ENCODE data around the gene SLC26A1.

Gene SLC26A1

DNA sequence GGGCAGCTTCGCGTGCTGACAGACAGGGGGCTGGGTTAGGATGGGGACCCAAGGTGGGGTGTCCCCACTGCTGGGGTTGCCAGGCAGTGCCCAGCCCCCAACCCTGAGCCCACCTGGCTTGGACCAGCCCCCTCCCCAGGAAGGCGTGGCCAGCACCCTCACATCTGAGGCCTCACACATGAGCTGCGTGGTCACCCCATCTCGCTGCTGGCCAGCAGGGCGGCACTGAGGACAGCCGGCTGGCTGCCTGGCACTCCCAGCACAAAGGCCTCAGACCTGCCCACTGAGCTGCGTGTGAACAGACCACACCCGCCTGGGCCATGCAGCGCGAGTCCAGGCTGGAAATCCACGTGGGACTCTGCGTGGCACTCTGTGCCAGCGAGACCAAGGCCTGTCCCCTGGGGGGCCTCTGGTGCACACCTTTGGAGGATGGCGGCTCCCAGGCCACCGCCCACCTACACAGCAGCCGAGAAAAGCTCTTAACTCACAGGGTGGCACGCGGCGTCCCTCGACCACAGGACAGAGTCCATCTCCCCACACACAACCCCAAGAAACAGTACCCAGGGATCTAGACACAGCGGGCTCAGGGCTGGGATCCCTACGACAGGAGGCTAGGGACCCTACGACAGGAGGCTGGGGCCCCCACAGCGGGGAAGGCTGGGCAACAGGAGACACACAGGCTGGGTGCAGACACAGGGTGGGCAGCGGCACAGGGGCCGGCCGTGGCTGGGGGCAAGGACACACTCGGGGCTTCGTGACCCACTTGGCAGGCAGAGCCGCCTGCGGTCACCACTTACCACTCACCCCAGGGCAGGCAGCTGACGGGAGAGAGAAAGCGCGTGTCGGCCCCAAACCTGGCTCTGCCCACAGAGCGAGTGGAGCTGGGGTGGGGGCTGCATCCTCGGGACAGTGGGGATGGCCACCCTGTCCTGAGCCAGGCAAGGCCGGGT lies 29.7 kb downstream of the SLC26A1 start:
- no peak for DNase-seq

DNA sequence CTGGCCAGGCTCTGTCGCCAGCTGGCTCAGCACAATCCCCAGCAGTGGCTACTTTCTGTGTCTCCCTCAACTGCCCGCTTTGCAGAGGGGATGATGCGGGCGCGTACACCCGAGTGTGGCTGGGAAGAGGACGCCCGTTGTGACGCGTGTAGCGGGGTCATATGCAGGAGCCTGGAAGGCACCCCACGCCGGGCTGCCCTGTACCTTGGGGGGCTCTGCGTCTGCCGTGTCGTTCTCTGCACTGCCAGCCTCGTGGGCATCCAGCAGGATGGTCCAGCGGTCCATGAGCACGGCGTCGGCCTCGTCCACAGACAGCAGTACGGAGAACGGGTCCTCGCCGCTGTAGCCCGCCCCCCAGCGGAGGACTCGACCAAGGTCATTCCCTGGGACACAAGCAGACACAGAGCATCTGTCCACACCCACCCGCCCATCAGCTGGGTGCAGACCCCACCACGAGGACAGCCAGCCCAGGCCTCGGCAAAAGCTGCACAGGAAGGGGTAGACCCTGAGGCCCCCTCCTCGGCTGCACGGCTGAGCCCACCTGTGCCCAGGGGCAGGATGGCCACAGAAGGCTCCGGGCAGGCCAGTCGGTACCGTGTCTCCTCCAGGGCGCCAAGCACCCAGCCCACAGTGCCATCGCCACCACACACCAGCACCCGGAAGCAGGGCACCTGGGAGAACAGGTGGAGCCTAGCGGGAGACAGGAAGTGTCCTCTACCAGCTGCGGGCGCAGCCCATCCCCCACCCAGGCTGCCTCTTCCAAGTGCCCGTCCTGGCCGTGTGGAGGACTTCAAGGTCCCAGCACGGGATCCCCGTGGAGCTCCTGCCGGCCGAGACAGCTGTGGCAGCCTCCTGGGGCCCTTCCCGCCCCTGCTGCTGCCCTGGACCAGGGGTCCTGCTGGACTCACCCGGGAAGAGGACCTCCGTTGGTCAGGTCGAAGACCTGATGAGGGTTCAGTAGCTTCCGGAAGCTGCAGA lies 30.7 kb downstream of the SLC26A1 start:
- no peak for DNase-seq

DNA sequence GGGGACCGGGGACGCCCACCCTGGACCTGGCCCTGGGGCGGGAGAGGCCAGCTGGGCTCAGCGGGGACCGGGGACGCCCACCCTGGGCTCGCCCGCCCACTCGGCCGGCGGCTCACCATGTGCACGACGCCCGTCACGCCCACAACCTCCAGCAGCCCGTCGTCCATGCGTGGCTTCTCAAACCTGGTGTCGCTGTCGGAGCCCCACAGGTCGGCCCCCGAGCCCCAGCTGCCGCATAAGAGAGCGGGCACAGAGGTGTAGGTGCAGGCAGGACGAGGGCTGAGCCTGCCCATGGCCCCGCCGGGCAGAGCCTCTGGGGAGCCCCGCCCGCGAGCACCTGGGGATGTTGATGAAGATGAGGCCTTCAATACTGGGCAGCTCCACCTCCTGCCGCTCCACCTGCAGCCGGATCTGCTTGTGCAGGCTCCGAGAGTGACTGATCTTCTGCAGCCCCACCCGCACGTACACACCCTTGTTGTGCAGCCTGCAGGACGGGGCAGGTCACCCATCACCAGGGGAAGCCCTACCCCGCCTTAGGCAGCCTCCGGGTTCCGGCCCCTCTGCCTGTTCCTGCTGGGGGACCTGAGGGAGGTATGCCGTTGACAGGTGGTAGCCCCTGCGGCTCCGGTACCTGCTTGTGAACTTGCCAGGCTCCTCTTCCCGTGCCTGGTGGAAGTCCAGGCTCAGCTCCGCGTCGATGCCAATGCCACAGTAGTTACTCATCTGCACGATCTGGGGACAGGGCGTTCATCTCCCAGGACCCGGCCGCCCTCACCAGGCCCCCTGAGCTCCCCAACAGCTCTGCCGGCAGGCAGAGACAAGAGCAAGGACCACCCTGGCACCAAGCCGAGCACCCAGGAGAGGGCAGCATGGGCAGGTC lies 31.6 kb downstream of the SLC26A1 start:
- DNase-seq, result no peak

DNA sequence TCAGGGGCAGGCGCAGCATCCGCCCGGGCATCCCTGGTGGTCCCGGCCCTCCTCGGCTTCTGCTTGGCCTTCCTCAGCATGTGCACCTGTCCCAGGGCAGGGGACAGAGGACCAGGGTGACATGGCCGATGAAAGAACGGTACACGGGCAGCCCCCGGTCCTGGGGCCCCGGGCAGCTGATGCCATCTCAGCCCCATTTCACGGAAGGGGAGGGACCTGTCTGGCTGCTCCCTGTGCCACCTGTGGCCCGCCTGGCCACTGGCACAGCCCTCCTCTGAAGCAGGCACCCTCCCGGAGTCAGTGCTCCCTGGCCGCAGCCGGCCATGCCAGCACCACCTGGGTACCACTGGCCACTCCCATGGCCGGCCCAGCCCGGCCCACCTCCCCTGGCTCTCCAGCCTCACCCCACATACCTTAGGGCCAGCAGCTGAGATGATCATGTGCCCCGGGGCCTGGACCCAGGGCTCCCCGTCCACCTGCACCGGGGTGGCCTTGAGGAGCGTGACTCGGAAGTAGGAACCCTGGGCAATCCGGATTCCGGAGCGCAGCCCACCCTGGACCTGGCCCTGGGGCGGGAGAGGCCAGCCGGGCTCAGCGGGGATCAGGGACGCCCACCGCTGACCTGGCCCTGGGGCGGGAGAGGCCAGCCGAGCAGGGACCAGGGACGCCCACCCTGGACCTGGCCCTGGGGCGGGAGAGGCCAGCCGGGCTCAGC lies 32.4 kb downstream of the SLC26A1 start:
- DNase-seq, result no peak

- DNase-seq, result no peak
These were observed 33.0 kb downstream of the SLC26A1 start for GRCh38 chr4:960140-960635.

DNA sequence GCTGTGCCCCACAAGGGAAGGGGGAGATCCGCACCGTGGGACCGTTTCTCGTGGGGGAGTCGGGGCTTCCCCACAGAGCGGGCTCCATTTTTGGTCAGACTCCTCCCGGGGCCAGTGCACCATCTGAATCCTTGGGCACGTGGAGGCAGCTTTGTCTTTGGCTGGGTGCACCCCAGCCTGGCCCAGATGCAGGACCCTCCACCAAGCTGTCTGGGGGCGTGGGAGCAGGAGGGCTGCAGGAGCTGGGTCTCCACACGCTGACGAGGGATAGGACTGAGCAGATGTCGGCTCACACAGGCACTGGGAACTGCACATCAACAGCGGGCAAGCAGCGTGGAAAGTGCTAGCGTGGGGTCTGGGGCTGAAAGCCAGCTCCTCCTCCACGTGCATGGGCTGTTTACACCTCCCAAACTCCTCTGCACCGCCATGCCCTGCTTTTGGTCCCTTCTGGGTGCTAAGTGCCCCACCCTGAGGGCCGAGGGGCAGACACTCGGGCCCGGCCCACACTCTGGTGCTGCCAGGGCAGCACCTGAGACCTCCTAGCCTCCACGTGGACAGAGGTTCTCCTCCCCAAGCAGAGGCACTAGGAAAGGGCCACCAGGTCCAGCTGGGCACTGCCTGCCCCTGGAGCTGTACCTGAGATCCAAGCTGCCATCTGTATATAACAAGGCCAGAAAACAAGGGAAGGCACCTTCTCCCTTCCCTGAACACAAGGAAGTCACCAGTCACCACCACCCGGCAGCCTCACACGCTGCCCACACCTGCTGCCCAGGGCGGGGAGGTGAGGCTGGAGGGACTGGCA lies 33.7 kb downstream of the SLC26A1 start:
- no peak for DNase-seq

- no peak for DNase-seq
These were observed 34.4 kb downstream of the SLC26A1 start for GRCh38 chr4:958696-959337.

GRCh38 chr4:958314-958665 lies 34.9 kb downstream of the SLC26A1 start:
- no peak for DNase-seq

- DNase-seq, result no peak
These were observed 35.5 kb downstream of the SLC26A1 start for GRCh38 chr4:957581-958313.

- DNase-seq, result no peak
These were observed 36.0 kb downstream of the SLC26A1 start for GRCh38 chr4:957231-957580.

DNA sequence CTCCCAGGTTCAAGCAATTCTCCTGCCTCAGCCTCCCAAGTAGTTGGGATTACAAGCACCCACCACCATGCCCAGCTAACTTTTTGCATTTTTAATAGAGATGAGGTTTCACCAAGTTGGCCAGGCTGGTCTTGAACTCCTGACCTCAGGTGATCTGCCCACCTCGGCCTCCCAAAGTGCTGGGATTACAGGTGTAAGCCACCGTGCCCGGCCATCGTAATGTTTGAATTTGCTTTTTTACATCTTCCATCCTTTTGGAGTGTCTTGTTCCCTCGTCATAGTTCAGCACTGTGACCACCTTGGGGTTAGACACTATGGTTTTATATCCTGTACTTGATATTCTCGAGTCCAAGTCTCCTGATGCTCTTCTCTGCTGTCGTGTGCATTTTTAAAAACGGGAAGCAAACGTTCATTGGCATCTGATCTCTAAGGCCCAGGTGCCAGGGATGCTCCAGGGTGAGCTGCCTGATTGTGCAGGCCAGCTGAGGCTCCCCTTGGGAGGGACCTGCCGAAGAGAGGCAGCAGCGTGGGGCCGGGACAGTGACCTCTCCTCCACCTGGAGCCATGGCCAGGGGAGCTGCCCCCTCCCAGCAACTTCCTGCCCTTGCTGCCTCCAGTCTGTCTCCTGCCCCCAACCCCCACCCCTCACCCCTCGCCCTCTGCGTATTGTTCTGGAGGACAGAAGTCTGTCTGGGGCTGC lies 36.5 kb downstream of the SLC26A1 start:
- no peak for DNase-seq

DNA sequence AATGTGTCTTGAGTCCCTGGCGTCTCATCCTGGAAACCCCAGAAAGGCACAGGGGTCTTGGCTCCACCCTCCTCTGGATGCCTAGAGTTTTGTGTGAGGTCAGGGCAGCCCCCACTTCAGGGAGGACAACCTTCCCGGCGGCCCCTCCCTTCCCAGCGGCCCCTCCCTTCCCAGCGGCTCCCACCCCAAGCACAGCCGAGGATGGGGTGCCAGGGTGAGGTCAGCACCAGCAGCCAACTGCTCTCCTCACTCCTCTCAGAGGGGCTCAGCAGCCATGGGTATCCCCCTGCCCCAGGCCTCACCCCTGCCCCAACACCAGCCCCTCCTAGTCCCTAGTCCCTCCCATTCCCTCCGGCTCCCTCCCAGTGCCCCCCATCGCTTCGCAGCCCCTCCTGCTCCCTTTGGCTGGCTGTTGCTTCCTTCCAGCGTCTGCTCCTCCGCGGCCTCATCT lies 37.2 kb downstream of the SLC26A1 start:
- DNase-seq, result no peak

DNA sequence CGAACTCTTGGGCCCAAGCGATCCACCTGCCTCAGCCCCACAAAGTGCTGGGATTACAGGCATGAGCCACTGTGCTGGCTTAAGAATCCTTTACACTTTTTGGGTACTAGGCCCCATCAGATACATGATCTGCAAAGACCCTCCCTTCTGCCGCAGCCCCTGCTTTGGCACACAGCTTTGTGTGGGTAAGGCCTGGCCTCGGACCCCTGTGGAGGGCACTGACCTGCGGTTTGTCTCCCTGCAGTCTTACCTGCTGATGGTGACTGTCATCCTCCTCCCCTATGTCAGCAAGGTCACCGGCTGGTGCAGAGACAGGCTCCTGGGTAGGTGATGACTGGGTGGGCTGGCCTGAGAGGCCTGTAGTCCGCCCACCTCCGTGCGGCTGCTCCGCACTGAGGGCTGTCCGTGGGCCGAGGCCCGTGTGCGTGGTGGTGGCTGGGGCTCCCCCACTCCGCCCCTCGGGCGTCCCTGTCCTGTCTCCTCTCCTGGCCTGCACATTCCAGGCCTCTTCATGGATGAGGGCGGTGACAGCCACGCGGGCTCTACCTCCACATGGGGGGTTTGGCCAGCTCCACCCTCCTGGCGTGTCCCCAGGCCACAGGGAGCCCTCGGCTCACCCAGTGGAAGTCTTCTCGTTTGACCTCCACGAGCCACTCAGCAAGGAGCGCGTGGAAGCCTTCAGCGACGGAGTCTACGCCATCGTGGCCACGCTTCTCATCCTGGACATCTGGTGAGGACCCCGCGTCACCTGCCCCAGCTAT lies 37.9 kb downstream of the SLC26A1 start:
- no peak for DNase-seq

- no peak for DNase-seq
These were observed 38.8 kb downstream of the SLC26A1 start for GRCh38 chr4:954211-955020.

- no peak for DNase-seq
These were observed 39.7 kb downstream of the SLC26A1 start for GRCh38 chr4:953574-953915.

DNA sequence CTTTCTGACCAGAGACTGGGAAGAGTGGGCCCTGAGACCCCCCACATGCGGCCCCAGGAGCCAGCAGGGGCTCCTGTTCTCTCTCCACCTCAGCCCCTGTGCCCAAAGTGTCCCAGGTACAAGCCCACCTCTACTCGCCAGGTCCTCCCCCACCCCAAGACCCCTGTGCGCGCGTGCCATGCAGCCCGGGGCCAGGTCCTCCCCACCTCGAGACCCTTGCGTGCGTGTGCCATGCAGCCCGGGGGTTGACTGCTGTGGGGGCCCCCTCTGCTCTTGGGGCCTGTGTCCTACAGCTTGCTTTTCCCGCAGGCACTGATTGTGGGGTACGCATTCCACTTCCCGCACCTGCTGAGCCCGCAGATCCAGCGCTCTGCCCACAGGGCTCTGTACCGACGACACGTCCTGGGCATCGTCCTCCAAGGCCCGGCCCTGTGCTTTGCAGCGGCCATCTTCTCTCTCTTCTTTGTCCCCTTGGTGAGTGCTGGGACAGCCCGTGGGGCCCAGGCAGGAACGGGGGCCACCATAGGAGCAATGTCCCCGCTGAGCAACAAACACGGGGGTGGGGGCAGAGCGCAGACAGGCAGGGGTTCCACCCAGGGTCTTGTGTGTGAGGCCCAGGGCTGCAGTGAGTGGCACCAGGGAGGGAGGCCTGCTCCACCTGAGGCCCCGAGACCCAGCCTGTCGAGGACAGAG lies 40.2 kb downstream of the SLC26A1 start:
- no peak for DNase-seq

Data from HCEC 1CT (cell line).